WTC11 (cell line): ENCODE results near the gene PFDN2.

Experiments used
- CREM ChIP-seq: sonication (generic); formaldehyde crosslinking; IDR thresholded peaks from 2 replicates; pipeline ENCODE4 v1.8.1; 2022; ENCODE audit warnings: mild to moderate bottlenecking, missing genetic modification reagents, moderate library complexity
- FOXP1 ChIP-seq: sonication (generic); formaldehyde crosslinking; IDR thresholded peaks from 2 replicates; pipeline ENCODE4 v1.8.0; 2022; ENCODE audit warnings: missing genetic modification reagents, mild to moderate bottlenecking, moderate library complexity, borderline replicate concordance
- HMGXB4 ChIP-seq: sonication (generic); formaldehyde crosslinking; IDR thresholded peaks from 2 replicates; pipeline ENCODE4 v1.8.1; 2023; ENCODE audit warnings: mild to moderate bottlenecking, moderate library complexity, missing genetic modification reagents
- NFYB ChIP-seq: sonication (generic); formaldehyde crosslinking; conservative IDR thresholded peaks from 2 replicates; pipeline ENCODE4 v1.8.0; 2022; ENCODE audit warnings: low read depth, missing genetic modification reagents
- PREB ChIP-seq: sonication (generic); formaldehyde crosslinking; IDR thresholded peaks from 2 replicates; pipeline ENCODE4 v1.8.1; 2022; ENCODE audit warnings: mild to moderate bottlenecking, missing genetic modification reagents, moderate library complexity, borderline replicate concordance
- TP53 ChIP-seq: sonication (generic); formaldehyde crosslinking; IDR thresholded peaks from 2 replicates; pipeline ENCODE4 v1.8.1; 2023; ENCODE audit warnings: mild to moderate bottlenecking, missing genetic modification reagents
- TF ChIP-seq, protein P1 (sequence below): fragments of 200-600 bp; IDR thresholded peaks from 2 replicates; pipeline ENCODE4 v1.8.0; 2022; ENCODE audit warnings: antibody characterized with exemption
- TF ChIP-seq, protein P2 (sequence below): sonication (generic); formaldehyde crosslinking; IDR thresholded peaks from 2 replicates; pipeline ENCODE4 v1.8.1; 2023; ENCODE audit warnings: mild to moderate bottlenecking, missing genetic modification reagents, moderate library complexity
- TF ChIP-seq, protein P3 (sequence below): sonication (generic); formaldehyde crosslinking; IDR thresholded peaks from 2 replicates; pipeline ENCODE4 v1.8.1; 2022; ENCODE audit warnings: missing genetic modification reagents, borderline replicate concordance
- TF ChIP-seq, protein P4 (sequence below): sonication (generic); formaldehyde crosslinking; IDR thresholded peaks from 2 replicates; pipeline ENCODE4 v1.8.1; 2023; ENCODE audit warnings: mild to moderate bottlenecking, missing genetic modification reagents, moderate library complexity

GRCh38 chr1:161115132-161115711 lies 2.6 kb downstream of the PFDN2 start:
- TF ChIP-seq, protein P1, sequence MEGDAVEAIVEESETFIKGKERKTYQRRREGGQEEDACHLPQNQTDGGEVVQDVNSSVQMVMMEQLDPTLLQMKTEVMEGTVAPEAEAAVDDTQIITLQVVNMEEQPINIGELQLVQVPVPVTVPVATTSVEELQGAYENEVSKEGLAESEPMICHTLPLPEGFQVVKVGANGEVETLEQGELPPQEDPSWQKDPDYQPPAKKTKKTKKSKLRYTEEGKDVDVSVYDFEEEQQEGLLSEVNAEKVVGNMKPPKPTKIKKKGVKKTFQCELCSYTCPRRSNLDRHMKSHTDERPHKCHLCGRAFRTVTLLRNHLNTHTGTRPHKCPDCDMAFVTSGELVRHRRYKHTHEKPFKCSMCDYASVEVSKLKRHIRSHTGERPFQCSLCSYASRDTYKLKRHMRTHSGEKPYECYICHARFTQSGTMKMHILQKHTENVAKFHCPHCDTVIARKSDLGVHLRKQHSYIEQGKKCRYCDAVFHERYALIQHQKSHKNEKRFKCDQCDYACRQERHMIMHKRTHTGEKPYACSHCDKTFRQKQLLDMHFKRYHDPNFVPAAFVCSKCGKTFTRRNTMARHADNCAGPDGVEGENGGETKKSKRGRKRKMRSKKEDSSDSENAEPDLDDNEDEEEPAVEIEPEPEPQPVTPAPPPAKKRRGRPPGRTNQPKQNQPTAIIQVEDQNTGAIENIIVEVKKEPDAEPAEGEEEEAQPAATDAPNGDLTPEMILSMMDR, result no peak
- TF ChIP-seq, protein P2, sequence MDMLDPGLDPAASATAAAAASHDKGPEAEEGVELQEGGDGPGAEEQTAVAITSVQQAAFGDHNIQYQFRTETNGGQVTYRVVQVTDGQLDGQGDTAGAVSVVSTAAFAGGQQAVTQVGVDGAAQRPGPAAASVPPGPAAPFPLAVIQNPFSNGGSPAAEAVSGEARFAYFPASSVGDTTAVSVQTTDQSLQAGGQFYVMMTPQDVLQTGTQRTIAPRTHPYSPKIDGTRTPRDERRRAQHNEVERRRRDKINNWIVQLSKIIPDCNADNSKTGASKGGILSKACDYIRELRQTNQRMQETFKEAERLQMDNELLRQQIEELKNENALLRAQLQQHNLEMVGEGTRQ, result no peak
- TF ChIP-seq HMGXB4 (CRISPR knock-in tag), result no peak
- TF ChIP-seq FOXP1 (CRISPR knock-in tag), result no peak
- TF ChIP-seq, protein P3, sequence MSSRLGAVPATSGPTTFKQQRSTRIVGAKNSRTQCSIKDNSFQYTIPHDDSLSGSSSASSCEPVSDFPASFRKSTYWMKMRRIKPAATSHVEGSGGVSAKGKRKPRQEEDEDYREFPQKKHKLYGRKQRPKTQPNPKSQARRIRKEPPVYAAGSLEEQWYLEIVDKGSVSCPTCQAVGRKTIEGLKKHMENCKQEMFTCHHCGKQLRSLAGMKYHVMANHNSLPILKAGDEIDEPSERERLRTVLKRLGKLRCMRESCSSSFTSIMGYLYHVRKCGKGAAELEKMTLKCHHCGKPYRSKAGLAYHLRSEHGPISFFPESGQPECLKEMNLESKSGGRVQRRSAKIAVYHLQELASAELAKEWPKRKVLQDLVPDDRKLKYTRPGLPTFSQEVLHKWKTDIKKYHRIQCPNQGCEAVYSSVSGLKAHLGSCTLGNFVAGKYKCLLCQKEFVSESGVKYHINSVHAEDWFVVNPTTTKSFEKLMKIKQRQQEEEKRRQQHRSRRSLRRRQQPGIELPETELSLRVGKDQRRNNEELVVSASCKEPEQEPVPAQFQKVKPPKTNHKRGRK (CRISPR knock-in tag), result no peak
- no peak for TF ChIP-seq TP53 (CRISPR knock-in tag)
- TF ChIP-seq NFYB (CRISPR knock-in tag), result no peak
- TF ChIP-seq PREB, result no peak
- TF ChIP-seq, protein P4, sequence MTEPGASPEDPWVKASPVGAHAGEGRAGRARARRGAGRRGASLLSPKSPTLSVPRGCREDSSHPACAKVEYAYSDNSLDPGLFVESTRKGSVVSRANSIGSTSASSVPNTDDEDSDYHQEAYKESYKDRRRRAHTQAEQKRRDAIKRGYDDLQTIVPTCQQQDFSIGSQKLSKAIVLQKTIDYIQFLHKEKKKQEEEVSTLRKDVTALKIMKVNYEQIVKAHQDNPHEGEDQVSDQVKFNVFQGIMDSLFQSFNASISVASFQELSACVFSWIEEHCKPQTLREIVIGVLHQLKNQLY (CRISPR knock-in tag), result no peak
- TF ChIP-seq CREM, result no peak
